Mesodermal cell (in vitro differentiated cells): ENCODE measurements around the gene CCDC158. TPM values are rescaled to one million over a fixed set of nuclear protein-coding genes. Genes with fewer than 3 reads are reported as not detected.
A peak's percentile ranks its signal among the peaks of the same experiment; 100 is the strongest.
"Not testable (repeated sequence)": the region's sequence is repeated elsewhere in the genome, so short reads cannot be mapped to it uniquely, and the experiment has no call there.

Experiments used
- H3K27ac ChIP-seq: 2 replicates; pipeline ENCODE4 v1.7.0; 2013; ENCODE audit warnings: mild to moderate bottlenecking, low read depth, low read length, moderate library complexity; ENCODE audit not compliant: severe bottlenecking
- H3K36me3 ChIP-seq: 2 replicates; pipeline ENCODE4 v1.7.1; 2013; ENCODE audit warnings: mild to moderate bottlenecking, low read length, moderate library complexity; ENCODE audit not compliant: control insufficient read depth, insufficient read depth
- H3K4me1 ChIP-seq: one replicate; pipeline ENCODE4 v1.7.1; 2013; ENCODE audit warnings: mild to moderate bottlenecking, low read length; ENCODE audit not compliant: insufficient read depth, control insufficient read depth, poor library complexity, severe bottlenecking
- H3K4me3 ChIP-seq: 2 replicates; pipeline ENCODE4 v1.7.0; 2013; ENCODE audit warnings: low read length, control low read depth, mild to moderate bottlenecking; ENCODE audit not compliant: insufficient read depth, poor library complexity, severe bottlenecking; ENCODE audit errors: extremely low read depth
- H3K9me3 ChIP-seq: 2 replicates; pipeline ENCODE4 v1.7.1; 2013; ENCODE audit warnings: mild to moderate bottlenecking, low read length, moderate library complexity; ENCODE audit not compliant: control insufficient read depth
- WGBS, 2 experiments: methylation state at CpG; one replicate each; pipeline ENCODE4 v1.1.5; 2013; ENCODE audit warnings: missing lambda C conversion rate in 2 of 2; ENCODE audit not compliant: insufficient coverage in 2 of 2; 5-methylcytosine and 5-hydroxymethylcytosine counted together
- polyA plus RNA-seq, 2 experiments: library from polyadenylated mRNA; stranded (reverse); fragments of 50-300 nt; gene quantifications; one replicate each; pipeline ENCODE4 v1.2.3, GENCODE V29; 2013

CCDC158 gene
- not detected for polyA plus RNA-seq (2013, experiment 1 of 2)
- not detected for polyA plus RNA-seq (2013, experiment 2 of 2)

GRCh38 chr4:76420762-76421581 lies at the start of gene CCDC158:
Gene CCDC158 (minus strand): TSS chr4:76421141. CDS start chr4:76403207, 17,934 bp downstream.
- Histone ChIP-seq H3K9me3 (no peaks in the 10 kb centered on the region), H3K36me3 (no peaks in the 10 kb centered on the region), H3K4me3 (no peak within 1 kb of the TSS), H3K4me1 (no peaks in the 10 kb centered on the region), H3K27ac (no peak within 1 kb of the TSS)
- WGBS, 2 experiments = 96 to 97% methylated on average over 30 to 73 of the region's 79 CpGs

GRCh38 chr4:76470532-76470931 lies 49.6 kb upstream of the CCDC158 start:
- 80% methylated on average over 1 of the region's 1 CpG; no CpG with 5 or more reads in 1 of the 2 experiments for WGBS, 2 experiments
- Histone ChIP-seq H3K27ac (no peak overlapping the region), H3K4me3 (no peak overlapping the region), H3K4me1 (no peaks in the 10 kb centered on the region), H3K9me3 (no peaks in the 10 kb centered on the region), H3K36me3 (no peaks in the 10 kb centered on the region)

GRCh38 chr4:76470064-76470463 lies 49.1 kb upstream of the CCDC158 start:
- Histone ChIP-seq H3K9me3 (no peaks in the 10 kb centered on the region), H3K27ac (no peak overlapping the region), H3K36me3 (no peaks in the 10 kb centered on the region), H3K4me1 (no peaks in the 10 kb centered on the region), H3K4me3 (no peak overlapping the region)

- peaks cover 21% of the 10 kb centered on the region for H3K9me3 ChIP-seq
- peaks cover 19% of the 10 kb centered on the region for H3K4me1 ChIP-seq
- H3K36me3 ChIP-seq = peaks cover 8% of the 10 kb centered on the region
- no peak overlapping the region for H3K4me3 ChIP-seq
- WGBS, 2 experiments = 83 to 93% methylated on average over 2 of the region's 2 CpGs
- H3K27ac ChIP-seq = no peak overlapping the region
Measured at GRCh38 chr4:76463568-76463967, 42.6 kb upstream of the CCDC158 start.

- peaks cover 29% of the 10 kb centered on the region for H3K4me1 ChIP-seq
- H3K36me3 ChIP-seq = peaks cover 8% of the 10 kb centered on the region
- H3K4me3 ChIP-seq = peak overlapping the region; percentile 1
- H3K9me3 ChIP-seq = peaks cover 19% of the 10 kb centered on the region
- WGBS, 2 experiments = 12 to 13% methylated on average over 10 of the region's 11 CpGs
- peak overlapping the region; percentile 99 for H3K27ac ChIP-seq
Measured at GRCh38 chr4:76459291-76459723, 38.4 kb upstream of the CCDC158 start.

GRCh38 chr4:76458825-76459224 lies 37.9 kb upstream of the CCDC158 start:
- peak overlapping the region; percentile 1 for H3K4me3 ChIP-seq
- WGBS, 2 experiments = 17% methylated on average over 1 of the region's 3 CpGs; no CpG with 5 or more reads in 1 of the 2 experiments

GRCh38 chr4:76458297-76458696 lies 37.4 kb upstream of the CCDC158 start:
- Histone ChIP-seq H3K4me1 (peaks cover 29% of the 10 kb centered on the region), H3K4me3 (no peak overlapping the region), H3K36me3 (no peaks in the 10 kb centered on the region), H3K27ac (peak overlapping the region; percentile 99), H3K9me3 (peaks cover 9% of the 10 kb centered on the region)
- WGBS, 2 experiments = no CpG with 5 or more reads among the region's 2 CpGs

More at GRCh38 chr4:76458825-76459224, 37.9 kb upstream of the CCDC158 start:
- H3K4me1 ChIP-seq = peaks cover 29% of the 10 kb centered on the region
- H3K27ac ChIP-seq = peak overlapping the region; percentile 99
- H3K9me3 ChIP-seq = peaks cover 14% of the 10 kb centered on the region
- H3K36me3 ChIP-seq = peaks cover 4% of the 10 kb centered on the region

- Histone ChIP-seq H3K9me3 (peaks cover 5% of the 10 kb centered on the region), H3K36me3 (no peaks in the 10 kb centered on the region), H3K27ac (peak overlapping the region; percentile 99), H3K4me1 (peaks cover 29% of the 10 kb centered on the region), H3K4me3 (no peak overlapping the region)
- 85 to 91% methylated on average over 3 to 5 of the region's 7 CpGs for WGBS, 2 experiments
Measured at GRCh38 chr4:76457885-76458284, 36.9 kb upstream of the CCDC158 start.

- not testable (repeated sequence) for H3K27ac ChIP-seq, H3K4me3 ChIP-seq, H3K36me3 ChIP-seq, H3K9me3 ChIP-seq
- 90% methylated on average over 3 of the region's 6 CpGs; no CpG with 5 or more reads in 1 of the 2 experiments for WGBS, 2 experiments
- H3K4me1 ChIP-seq = peaks cover 18% of the 10 kb centered on the region
Measured at GRCh38 chr4:76454073-76454472, 33.1 kb upstream of the CCDC158 start.

- no peaks in the 10 kb centered on the region for H3K9me3 ChIP-seq
- no peaks in the 10 kb centered on the region for H3K36me3 ChIP-seq
- no peak overlapping the region for H3K4me3 ChIP-seq
- peaks cover 16% of the 10 kb centered on the region for H3K4me1 ChIP-seq
- no CpG with 5 or more reads among the region's 2 CpGs for WGBS, 2 experiments
- no peak overlapping the region for H3K27ac ChIP-seq
Measured at GRCh38 chr4:76453232-76453631, 32.3 kb upstream of the CCDC158 start.

- H3K4me3 ChIP-seq = no peak overlapping the region
- no peak overlapping the region for H3K27ac ChIP-seq
- peaks cover 18% of the 10 kb centered on the region for H3K4me1 ChIP-seq
- WGBS, 2 experiments = no CpG with 5 or more reads among the region's 2 CpGs
- H3K36me3 ChIP-seq = no peaks in the 10 kb centered on the region
- H3K9me3 ChIP-seq = no peaks in the 10 kb centered on the region
Measured at GRCh38 chr4:76449833-76450232, 28.9 kb upstream of the CCDC158 start.
